WERI-Rb-1 (cell line): ENCODE measurements around the gene MRPL55.

Experiments used
- DNase-seq: peaks from one replicate; pipeline ENCODE4 v3.0.0-alpha.2; 2020
- H3K27ac ChIP-seq: fragments of 250-450 bp; sonication (Bioruptor Pico); 2 replicates; pipeline ENCODE4 v1.5.1; 2020; ENCODE audit warnings: mild to moderate bottlenecking, moderate library complexity
- H3K27me3 ChIP-seq: fragments of 250-450 bp; sonication (Bioruptor Pico); 2 replicates; pipeline ENCODE4 v1.5.1; 2021; ENCODE audit warnings: mild to moderate bottlenecking, low read depth, moderate library complexity; ENCODE audit not compliant: insufficient read depth, severe bottlenecking
- H3K36me3 ChIP-seq: fragments of 250-450 bp; sonication (Bioruptor Pico); 2 replicates; pipeline ENCODE4 v1.5.1; 2020; ENCODE audit warnings: mild to moderate bottlenecking, moderate library complexity
- H3K4me3 ChIP-seq: 2 replicates; pipeline ENCODE4 v1.5.1; 2011; ENCODE audit warnings: low read depth, mild to moderate bottlenecking, control low read depth, low read length
- H3K9me3 ChIP-seq: fragments of 250-450 bp; sonication (Bioruptor Pico); 2 replicates; pipeline ENCODE4 v1.5.1; 2021; ENCODE audit warnings: mild to moderate bottlenecking, moderate library complexity; ENCODE audit not compliant: severe bottlenecking
- CTCF ChIP-seq: IDR thresholded peaks from 2 replicates; pipeline ENCODE4 v1.5.1; 2011; ENCODE audit warnings: low read depth, mild to moderate bottlenecking, control low read depth, inconsistent platforms, low read length

The MRPL55 gene

GRCh38 chr1:228148196-228148861 lies 39.2 kb upstream of the MRPL55 start:
- no peak overlapping the region for H3K27ac ChIP-seq
- TF ChIP-seq CTCF, result no peak
- no peaks in the 10 kb centered on the region for H3K9me3 ChIP-seq
- H3K27me3 ChIP-seq, result no peaks in the 10 kb centered on the region
- no peak for DNase-seq
- H3K4me3 ChIP-seq, result no peak overlapping the region
- peaks cover 5% of the 10 kb centered on the region for H3K36me3 ChIP-seq

- H3K4me3 ChIP-seq, result no peak overlapping the region
- H3K9me3 ChIP-seq, result no peaks in the 10 kb centered on the region
- DNase-seq, result no peak
- H3K27ac ChIP-seq, result no peak overlapping the region
- H3K27me3 ChIP-seq, result no peaks in the 10 kb centered on the region
- H3K36me3 ChIP-seq, result peaks cover 5% of the 10 kb centered on the region
- no peak for TF ChIP-seq CTCF
Observed at GRCh38 chr1:228147768-228148167, 38.7 kb upstream of the MRPL55 start.

- peaks cover 5% of the 10 kb centered on the region for H3K36me3 ChIP-seq
- H3K9me3 ChIP-seq, result no peaks in the 10 kb centered on the region
- no peak for TF ChIP-seq CTCF
- no peak overlapping the region for H3K4me3 ChIP-seq
- H3K27ac ChIP-seq, result no peak overlapping the region
- no peak for DNase-seq
- H3K27me3 ChIP-seq, result no peaks in the 10 kb centered on the region
Observed at GRCh38 chr1:228147151-228147693, 38.1 kb upstream of the MRPL55 start.

GRCh38 chr1:228146417-228147150 lies 37.5 kb upstream of the MRPL55 start:
- no peaks in the 10 kb centered on the region for H3K9me3 ChIP-seq
- DNase-seq, result no peak
- H3K4me3 ChIP-seq, result no peak overlapping the region
- no peak overlapping the region for H3K27ac ChIP-seq
- H3K27me3 ChIP-seq, result no peaks in the 10 kb centered on the region
- no peak for TF ChIP-seq CTCF
- H3K36me3 ChIP-seq, result peaks cover 10% of the 10 kb centered on the region

GRCh38 chr1:228145463-228146416 lies 36.6 kb upstream of the MRPL55 start:
- Histone ChIP-seq H3K4me3 (no peak overlapping the region), H3K27me3 (no peaks in the 10 kb centered on the region), H3K9me3 (no peaks in the 10 kb centered on the region), H3K36me3 (peaks cover 10% of the 10 kb centered on the region), H3K27ac (no peak overlapping the region; the same call in 1 of the 2 replicates)
- DNase-seq, result no peak
- TF ChIP-seq CTCF, result no peak
